H1 (cell line): Measurements from ENCODE around the gene DNER. TPM values are rescaled to one million over a fixed set of nuclear protein-coding genes. Genes with fewer than 3 reads are reported as not detected.

Experiments used
- CTCF ChIA-PET: fragments of 300-600 bp; sonication (Branson Sonifier 250); formaldehyde crosslinking; loops from one replicate; lab custom pipeline; 2021; ENCODE audit not compliant: partially characterized antibody; lab: Charles Lee
- POLR2A ChIA-PET: fragments of 300-600 bp; sonication (Branson Sonifier 250); formaldehyde crosslinking; loops from one replicate; lab custom pipeline; 2021; ENCODE audit warnings: inconsistent platforms; ENCODE audit not compliant: partially characterized antibody; lab: Charles Lee
- DNase-seq, 2 experiments: peaks; one replicate each; pipeline versions ENCODE4 v3.0.0 to v3.0.0-alpha.2; 2010 to 2022; ENCODE audit warnings: low spot score in 2 of 2, low read depth in 1 of 2, mixed read lengths in 1 of 2
- FAIRE-seq: peaks from 2 replicates; lab custom pipeline; 2011; peaks lifted over from hg19 to GRCh38; lab: Jason Lieb, UNC
- H2AFZ ChIP-seq: 2 replicates; pipeline ENCODE4 v1.8.1; 2012; ENCODE audit warnings: low read length, inconsistent platforms
- H2AK5ac ChIP-seq: 2 replicates; pipeline ENCODE4 v1.6.1; 2013; ENCODE audit warnings: low read depth, low read length
- H2BK120ac ChIP-seq: replicated peaks from 2 replicates; pipeline ENCODE3; 2013; ENCODE audit warnings: low read depth, low read length, inconsistent platforms
- H2BK12ac ChIP-seq: 2 replicates; pipeline ENCODE4 v1.6.1; 2013; ENCODE audit warnings: low read depth, low read length
- H2BK15ac ChIP-seq: 2 replicates; pipeline ENCODE4 v1.6.1; 2013; ENCODE audit warnings: low read length
- H2BK20ac ChIP-seq: 2 replicates; pipeline ENCODE4 v1.6.1; 2013; ENCODE audit warnings: low read length
- H2BK5ac ChIP-seq: 2 replicates; pipeline ENCODE4 v1.6.1; 2013; ENCODE audit warnings: low read depth, low read length
- H3K14ac ChIP-seq: 2 replicates; pipeline ENCODE4 v1.6.1; 2013; ENCODE audit warnings: inconsistent platforms; ENCODE audit not compliant: insufficient read length
- H3K18ac ChIP-seq: 2 replicates; pipeline ENCODE4 v1.6.1; 2013; ENCODE audit warnings: low read length; ENCODE audit errors: extremely low read depth
- H3K23ac ChIP-seq: 2 replicates; pipeline ENCODE4 v1.6.1; 2013; ENCODE audit warnings: inconsistent platforms; ENCODE audit not compliant: insufficient read length
- H3K23me2 ChIP-seq: 2 replicates; pipeline ENCODE4 v1.6.1; 2013; ENCODE audit warnings: low read depth, low read length
- H3K27ac ChIP-seq: 2 replicates; pipeline ENCODE4 v1.6.1; 2011; ENCODE audit warnings: low read depth, low read length, inconsistent platforms
- H3K27me3 ChIP-seq, 4 experiments: replicated peaks in 1 of 4; 1 replicate in 1 of 4; 2 replicates in 3 of 4; pipeline versions ENCODE4 v1.6.1 to v1.8.1; 2011 to 2013; ENCODE audit warnings: low read length in 3 of 4, mild to moderate bottlenecking in 3 of 4, inconsistent platforms in 2 of 4, mixed read lengths in 2 of 4, moderate library complexity in 1 of 4; ENCODE audit not compliant: control insufficient read depth in 3 of 4, insufficient read depth in 3 of 4; ENCODE audit errors: extremely low read depth in 1 of 4
- H3K36me3 ChIP-seq, 4 experiments: 2 replicates each; pipeline versions ENCODE4 v1.6.1 to v1.8.1; 2011 to 2013; ENCODE audit warnings: mild to moderate bottlenecking in 4 of 4, low read length in 3 of 4, moderate library complexity in 2 of 4, control low read depth in 1 of 4, inconsistent platforms in 1 of 4; ENCODE audit not compliant: insufficient read depth in 4 of 4, control insufficient read depth in 2 of 4
- H3K4ac ChIP-seq: replicated peaks from 2 replicates; pipeline ENCODE3; 2013; ENCODE audit warnings: low read length, low read depth, mixed read lengths, inconsistent platforms; ENCODE audit not compliant: insufficient read length
- H3K4me1 ChIP-seq, 4 experiments: replicated peaks in 1 of 4; 1 replicate in 1 of 4; 2 replicates in 3 of 4; pipeline versions ENCODE4 v1.6.1 to v1.8.1; 2011 to 2013; ENCODE audit warnings: low read length in 3 of 4, inconsistent platforms in 2 of 4, mixed read lengths in 1 of 4; ENCODE audit not compliant: insufficient read depth in 4 of 4, control insufficient read depth in 3 of 4
- H3K4me2 ChIP-seq, 2 experiments: 2 replicates each; pipeline versions ENCODE4 v1.6.1 to v1.8.1; 2011 to 2013; ENCODE audit warnings: low read depth in 2 of 2, low read length in 2 of 2, control low read depth in 1 of 2, inconsistent platforms in 1 of 2, mild to moderate bottlenecking in 1 of 2; ENCODE audit not compliant: insufficient read depth in 1 of 2
- H3K4me3 ChIP-seq, 4 experiments: fragments of 200-600, 300-600 bp in 1 of 4; sonication (generic), shearing (Covaris generic), sonication (Bioruptor Twin) in 1 of 4; 2 replicates each; pipeline versions ENCODE4 v1.5.1 to v1.8.1; 2011 to 2016; ENCODE audit warnings: low read length in 4 of 4, low read depth in 3 of 4, control low read depth in 2 of 4, inconsistent platforms in 2 of 4, mild to moderate bottlenecking in 2 of 4, mixed read lengths in 1 of 4, moderate library complexity in 1 of 4; ENCODE audit not compliant: insufficient read depth in 2 of 4; ENCODE audit errors: extremely low read depth in 1 of 4
- H3K56ac ChIP-seq: replicated peaks from 2 replicates; pipeline ENCODE3; 2013; ENCODE audit warnings: low read depth, mild to moderate bottlenecking, mixed read lengths, low read length, inconsistent platforms; ENCODE audit not compliant: insufficient read length
- H3K79me1 ChIP-seq: 2 replicates; pipeline ENCODE4 v1.6.1; 2013; ENCODE audit warnings: low read depth, low read length, control low read depth
- H3K79me2 ChIP-seq, 2 experiments: 2 replicates each; pipeline versions ENCODE4 v1.6.1 to v1.8.1; 2012 to 2013; ENCODE audit warnings: low read length in 2 of 2, mild to moderate bottlenecking in 2 of 2, inconsistent platforms in 1 of 2; ENCODE audit not compliant: insufficient read depth in 2 of 2, control insufficient read depth in 1 of 2
- H3K9ac ChIP-seq, 4 experiments: replicated peaks in 1 of 4; 1 replicate in 1 of 4; 2 replicates in 3 of 4; pipeline versions ENCODE4 v1.6.1 to v1.8.1; 2011 to 2013; ENCODE audit warnings: low read depth in 3 of 4, low read length in 3 of 4, control low read depth in 2 of 4, mild to moderate bottlenecking in 2 of 4, moderate library complexity in 2 of 4, inconsistent platforms in 1 of 4; ENCODE audit errors: extremely low read depth in 1 of 4
- H3K9me3 ChIP-seq, 2 experiments: 2 replicates each; pipeline versions ENCODE4 v1.6.1 to v1.8.1; 2012 to 2013; ENCODE audit warnings: mild to moderate bottlenecking in 2 of 2, moderate library complexity in 2 of 2, control low read depth in 1 of 2, inconsistent platforms in 1 of 2, low read depth in 1 of 2, low read length in 1 of 2, mixed read lengths in 1 of 2; ENCODE audit not compliant: insufficient read depth in 2 of 2
- H4K20me1 ChIP-seq, 2 experiments: replicated peaks in 1 of 2; 2 replicates each; pipeline versions ENCODE3 to v1.8.1; 2011 to 2013; ENCODE audit warnings: inconsistent platforms in 2 of 2, low read length in 2 of 2, mild to moderate bottlenecking in 1 of 2; ENCODE audit not compliant: insufficient read depth in 2 of 2, control insufficient read depth in 1 of 2
- H4K5ac ChIP-seq: 2 replicates; pipeline ENCODE4 v1.6.1; 2013; ENCODE audit warnings: low read length, low read depth, mixed read lengths, inconsistent platforms; ENCODE audit not compliant: insufficient read length
- H4K8ac ChIP-seq: 2 replicates; pipeline ENCODE4 v1.8.0; 2013; ENCODE audit warnings: mild to moderate bottlenecking, moderate library complexity, low read length, inconsistent platforms; ENCODE audit not compliant: insufficient read depth; ENCODE audit errors: extremely low read depth
- H4K91ac ChIP-seq: replicated peaks from 2 replicates; pipeline ENCODE3; 2013; ENCODE audit warnings: low read length, mixed read lengths, inconsistent platforms; ENCODE audit not compliant: insufficient read length
- BRCA1 ChIP-seq: IDR thresholded peaks from 2 replicates; pipeline ENCODE4 v1.6.1; 2012; ENCODE audit warnings: low read depth, low read length, improper control_type of control experiment
- CTBP2 ChIP-seq: IDR thresholded peaks from 2 replicates; pipeline ENCODE4 v1.7.0; 2011; ENCODE audit warnings: borderline replicate concordance, mild to moderate bottlenecking, moderate library complexity, mixed read lengths, low read length; ENCODE audit not compliant: insufficient read depth, insufficient read length
- EP300 ChIP-seq, 2 experiments: IDR thresholded peaks; 1 replicate in 1 of 2; 2 replicates in 1 of 2; pipeline ENCODE4 v1.6.1; 2011 to 2012; ENCODE audit warnings: low read depth in 2 of 2, low read length in 2 of 2, mild to moderate bottlenecking in 2 of 2, borderline replicate concordance in 1 of 2, inconsistent platforms in 1 of 2, moderate library complexity in 1 of 2
- FOSL1 ChIP-seq: IDR thresholded peaks from 2 replicates; pipeline ENCODE4 v1.6.1; 2011; ENCODE audit warnings: mild to moderate bottlenecking, low read depth, low read length, moderate library complexity; ENCODE audit not compliant: insufficient read depth
- GABPA ChIP-seq: IDR thresholded peaks from 2 replicates; pipeline ENCODE4 v1.6.1; 2011; ENCODE audit warnings: mild to moderate bottlenecking, low read length, moderate library complexity, borderline replicate concordance; ENCODE audit not compliant: insufficient read depth
- GTF2F1 ChIP-seq: IDR thresholded peaks from 2 replicates; pipeline ENCODE4 v1.6.1; 2012; ENCODE audit warnings: low read depth, low read length, improper control_type of control experiment, borderline replicate concordance
- HDAC2 ChIP-seq, 2 experiments: fragments of 300-600 bp in 1 of 2; sonication (generic) in 1 of 2; IDR thresholded peaks; 2 replicates each; pipeline ENCODE4 v1.6.1; 2011 to 2012; ENCODE audit warnings: low read depth in 2 of 2, low read length in 2 of 2, mild to moderate bottlenecking in 2 of 2, moderate library complexity in 2 of 2, borderline replicate concordance in 1 of 2, inconsistent platforms in 1 of 2
- KDM1A ChIP-seq: fragments of 200-600, 300-600 bp; sonication (generic); IDR thresholded peaks from 2 replicates; pipeline ENCODE4 v1.7.1; 2016; ENCODE audit warnings: mild to moderate bottlenecking, low read length, borderline replicate concordance
- NANOG ChIP-seq: IDR thresholded peaks from 2 replicates; pipeline ENCODE4 v1.6.1; 2011; ENCODE audit warnings: low read length, low read depth, mild to moderate bottlenecking, inconsistent platforms; ENCODE audit not compliant: insufficient read depth, poor library complexity, severe bottlenecking
- NRF1 ChIP-seq: IDR thresholded peaks from 2 replicates; pipeline ENCODE4 v1.6.1; 2011; ENCODE audit warnings: mild to moderate bottlenecking, low read depth, low read length, improper control_type of control experiment
- SP1 ChIP-seq: IDR thresholded peaks from 2 replicates; pipeline ENCODE4 v1.6.1; 2011; ENCODE audit warnings: low read depth, low read length
- TCF12 ChIP-seq: IDR thresholded peaks from 2 replicates; pipeline ENCODE4 v1.6.1; 2011; ENCODE audit warnings: low read depth, mild to moderate bottlenecking, low read length
- YY1 ChIP-seq: IDR thresholded peaks from 2 replicates; pipeline ENCODE4 v1.6.1; 2011; ENCODE audit warnings: low read depth, mild to moderate bottlenecking, low read length
- WGBS, 2 experiments: shearing (Covaris generic) in 1 of 2; methylation state at CpG; one replicate each; pipeline versions ENCODE4 v1.1.6 to v1.1.7; 2013 to 2015; ENCODE audit warnings: low lambda C conversion rate in 2 of 2, mixed read lengths in 2 of 2, inconsistent platforms in 1 of 2, low coverage in 1 of 2, missing lambda C conversion rate in 1 of 2; ENCODE audit not compliant: insufficient replicate concordance in 2 of 2, insufficient coverage in 1 of 2, insufficient read length in 1 of 2; ENCODE audit errors: extremely low coverage in 1 of 2, missing lambda C conversion rate in 1 of 2; 5-methylcytosine and 5-hydroxymethylcytosine counted together
- polyA plus RNA-seq, 7 experiments: library from polyadenylated mRNA; depleted of rRNA in 3 of 7; stranded (reverse) in 5 of 7; unstranded in 2 of 7; fragments of >200 nt in 5 of 7; fragments of 200-250 nt in 2 of 7; gene quantifications; 1 replicate in 5 of 7; 2 replicates in 1 of 7; 4 replicates in 1 of 7; pipeline versions ENCODE4 v1.2.1 to v1.2.3, GENCODE V29; 2011 to 2013; ENCODE audit warnings: missing spikeins in 2 of 7, mixed read lengths in 2 of 7
- total RNA-seq: library from RNA; stranded (reverse); fragmentation: NEBNext Ultra II Directional; extraction: Animal tissue kit (Norgen Biotek cat#: 25700); gene quantifications from 2 replicates; pipeline ENCODE4 v1.2.1, GENCODE V29; 2021

Gene DNER
- total and polyA plus RNA-seq, 2 of the 8 experiments (the other 6 are each of a cell fraction or from before 2014, with no cell fraction given), result 6.8 to 16.3 TPM

- WGBS, 2 experiments, result 94% methylated on average over 5 of the region's 5 CpGs; no CpG with 5 or more reads in 1 of the 2 experiments
- Histone ChIP-seq H4K5ac (no peak overlapping the region), H3K4me1 (peaks cover 0 to 3% (median 1%) of the 10 kb centered on the region in 4 experiments; a peak in 3 of 7 replicates), H4K20me1 (no peaks in the 10 kb centered on the region), H3K4me3 (no peak overlapping the region), H2AFZ (no peak overlapping the region), H3K56ac (no peak overlapping the region), H2AK5ac (no peak overlapping the region), H3K36me3 (no peaks in the 10 kb centered on the region), H2BK5ac (no peak overlapping the region), H4K91ac (no peak overlapping the region), H3K9me3 (no peaks in the 10 kb centered on the region), H2BK12ac (no peak overlapping the region), H3K79me1 (no peaks in the 10 kb centered on the region), H3K23ac (no peak overlapping the region), H2BK20ac (no peak overlapping the region), H3K14ac (no peak overlapping the region), H3K9ac (no peak overlapping the region), H3K4me2 (no peak overlapping the region), H2BK15ac (no peak overlapping the region), H3K27ac (no peak overlapping the region), H4K8ac (no peak overlapping the region), H3K4ac (no peak overlapping the region), H3K27me3 (no peaks in the 10 kb centered on the region), H3K23me2 (no peaks in the 10 kb centered on the region), H2BK120ac (no peak overlapping the region), H3K18ac (no peak overlapping the region), H3K79me2 (no peaks in the 10 kb centered on the region)
- DNase-seq (no peak), FAIRE-seq (no peak)
- CTCF ChIA-PET, result interaction anchor here (0.6 kb wide), 1 partner anchor 44 kb away, joined by 4 read pairs; no protein-coding TSS in a partner anchor
- POLR2A ChIA-PET, result no interaction called here
- TF ChIP-seq HDAC2 (IDR thresholded peaks at IDR 0.05; ENCODE audit: borderline replicate concordance in 1 of 2, low read depth in 2 of 2, low read length in 2 of 2) (no peak), BRCA1 (no peak), NRF1 (no peak), KDM1A (no peak), SP1 (no peak), GTF2F1 (no peak), YY1 (no peak), TCF12 (no peak), CTBP2 (no peak), NANOG (no peak), FOSL1 (no peak), GABPA (no peak), EP300 (IDR thresholded peaks at IDR 0.05; ENCODE audit: borderline replicate concordance in 1 of 2, low read depth in 2 of 2, low read length in 2 of 2) (no peak)
Measured at GRCh38 chr2:229620759-229621158, 93.6 kb downstream of the DNER start.
